Activated T-cell treated with anti-CD3 and anti-CD28 coated beads, Interleukin-2, amount 50 U/mL, for 1 hour (primary cell): ENCODE data around the gene SYT12.
"Not testable (repeated sequence)": the region's sequence is repeated elsewhere in the genome, so short reads cannot be mapped to it uniquely, and the experiment has no call there.

Experiments used
- DNase-seq: peaks from one replicate; pipeline ENCODE4 v3.0.0-alpha.2; 2020

Gene SYT12, protein sequence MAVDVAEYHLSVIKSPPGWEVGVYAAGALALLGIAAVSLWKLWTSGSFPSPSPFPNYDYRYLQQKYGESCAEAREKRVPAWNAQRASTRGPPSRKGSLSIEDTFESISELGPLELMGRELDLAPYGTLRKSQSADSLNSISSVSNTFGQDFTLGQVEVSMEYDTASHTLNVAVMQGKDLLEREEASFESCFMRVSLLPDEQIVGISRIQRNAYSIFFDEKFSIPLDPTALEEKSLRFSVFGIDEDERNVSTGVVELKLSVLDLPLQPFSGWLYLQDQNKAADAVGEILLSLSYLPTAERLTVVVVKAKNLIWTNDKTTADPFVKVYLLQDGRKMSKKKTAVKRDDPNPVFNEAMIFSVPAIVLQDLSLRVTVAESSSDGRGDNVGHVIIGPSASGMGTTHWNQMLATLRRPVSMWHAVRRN

DNA sequence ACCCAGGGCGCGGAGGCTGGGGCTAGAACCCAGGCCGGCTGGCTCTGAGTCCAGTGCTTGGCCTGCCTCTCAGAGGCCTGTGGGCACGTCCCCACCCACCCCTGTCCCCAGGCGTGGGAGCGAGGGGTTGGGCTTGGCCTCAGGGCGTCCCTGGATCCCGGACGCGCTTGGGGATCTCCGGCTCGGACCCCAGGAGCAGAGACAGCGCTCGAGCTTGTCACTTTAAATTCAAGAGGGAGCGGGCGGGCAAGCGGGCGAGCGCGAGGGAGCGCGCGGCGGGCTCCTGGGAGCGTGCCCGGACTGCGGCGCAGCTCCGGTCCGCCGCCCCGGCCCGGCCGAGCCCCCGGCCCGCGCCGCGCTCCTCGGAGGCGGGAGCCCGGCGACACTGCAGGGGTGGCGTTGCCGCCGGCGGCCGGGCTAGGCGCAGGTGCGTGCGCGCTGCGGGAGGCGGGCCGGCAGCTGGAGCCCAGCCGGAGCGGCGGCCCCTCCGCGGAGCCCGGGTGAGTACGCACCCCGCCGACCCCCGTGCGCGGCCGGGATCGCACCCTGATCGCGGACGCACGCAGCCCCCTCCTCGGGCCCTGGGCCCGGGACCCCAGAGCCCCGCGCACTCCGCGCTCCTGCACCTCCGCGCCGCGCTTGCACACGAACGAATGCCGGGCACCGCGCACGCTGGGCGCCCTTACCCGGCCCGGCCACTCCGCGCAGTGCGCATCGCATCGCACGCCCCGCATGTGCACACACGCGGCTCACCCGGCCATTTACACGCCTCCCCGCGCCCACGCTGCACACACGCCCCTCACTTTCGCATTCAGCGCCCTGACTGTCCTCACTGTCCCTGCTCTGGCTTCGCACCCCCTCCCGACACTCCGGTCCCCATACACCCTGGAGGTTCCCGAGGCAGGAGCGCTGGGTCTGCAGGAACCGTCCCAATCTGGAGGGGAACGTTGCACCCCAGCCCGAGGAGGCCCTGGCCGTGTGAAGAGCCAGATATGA lies at the start of gene SYT12:
Gene SYT12 (plus strand): TSS at position 174 of the 996 bp plus-strand sequence. CDS start 7,011 bp downstream, outside the sequence.
- no peak for DNase-seq

DNA sequence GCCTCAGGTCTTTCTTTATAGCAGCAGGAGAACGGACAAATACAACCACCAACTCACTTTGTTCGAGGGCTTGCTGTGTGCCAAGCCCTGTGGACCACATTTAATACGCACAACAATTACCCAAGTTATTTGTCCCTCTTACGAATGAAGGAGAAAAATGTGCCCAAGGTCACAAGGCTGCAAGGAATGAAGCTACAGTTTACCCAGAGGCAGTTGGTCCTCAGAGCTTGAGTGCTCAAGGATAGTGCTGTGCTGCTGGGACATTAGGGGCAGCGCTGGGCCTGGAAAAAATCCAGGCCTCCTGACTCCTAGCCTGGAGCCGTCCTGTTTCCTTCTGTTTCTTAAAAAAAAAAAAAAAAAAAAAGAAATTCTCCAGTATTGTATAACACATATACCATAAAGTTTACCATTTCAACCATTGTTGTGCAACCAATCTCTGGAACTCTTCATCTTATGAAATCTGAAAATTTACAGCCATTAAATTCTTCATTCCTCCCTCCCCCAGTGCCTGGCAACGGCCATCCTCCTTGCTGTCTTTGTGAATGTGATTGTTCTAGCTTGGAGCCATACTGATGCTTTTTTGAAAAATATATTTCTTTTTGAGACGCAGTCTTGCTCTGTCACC lies 48.9 kb upstream of the SYT12 start:
- DNase-seq: no peak

DNA sequence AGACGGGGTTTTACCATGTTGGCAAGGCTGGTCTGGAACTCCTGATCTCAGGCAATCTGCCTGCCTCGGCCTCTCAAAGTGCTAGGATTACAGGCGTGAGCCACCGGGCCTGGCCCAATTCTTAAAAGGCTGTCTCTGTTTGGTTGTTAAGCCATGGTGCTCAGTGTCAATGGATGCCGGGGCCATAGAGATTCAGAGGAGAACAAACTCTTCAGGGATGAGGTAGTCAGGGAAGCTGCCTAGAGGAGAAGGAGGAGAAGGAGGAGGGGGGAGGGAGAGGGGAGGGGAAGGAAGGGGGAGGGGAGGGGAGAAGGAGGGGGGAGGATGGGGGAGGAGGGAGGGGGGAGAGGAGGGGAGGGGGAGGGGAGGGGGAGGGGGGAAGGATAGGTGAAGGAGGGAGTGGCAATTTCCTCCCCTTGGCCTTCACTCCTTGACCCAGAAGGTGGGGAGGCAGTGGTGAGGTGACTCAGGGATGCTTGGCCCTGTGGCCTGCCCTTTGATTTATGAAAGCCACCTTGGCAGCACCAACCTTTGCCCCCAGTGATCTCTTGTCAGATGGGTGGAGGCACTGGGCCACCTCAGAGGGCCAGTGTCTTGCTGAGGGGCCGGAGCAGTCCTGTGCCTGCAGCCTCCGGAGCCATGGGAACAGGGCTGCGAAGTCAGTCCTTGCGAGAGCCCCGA lies 48.1 kb upstream of the SYT12 start, which contains the start of gene C11orf86:
Gene C11orf86 (plus strand): TSS at position 581 of the 681 bp plus-strand sequence. CDS start 59 bp downstream, at position 640.
- DNase-seq: no peak

DNA sequence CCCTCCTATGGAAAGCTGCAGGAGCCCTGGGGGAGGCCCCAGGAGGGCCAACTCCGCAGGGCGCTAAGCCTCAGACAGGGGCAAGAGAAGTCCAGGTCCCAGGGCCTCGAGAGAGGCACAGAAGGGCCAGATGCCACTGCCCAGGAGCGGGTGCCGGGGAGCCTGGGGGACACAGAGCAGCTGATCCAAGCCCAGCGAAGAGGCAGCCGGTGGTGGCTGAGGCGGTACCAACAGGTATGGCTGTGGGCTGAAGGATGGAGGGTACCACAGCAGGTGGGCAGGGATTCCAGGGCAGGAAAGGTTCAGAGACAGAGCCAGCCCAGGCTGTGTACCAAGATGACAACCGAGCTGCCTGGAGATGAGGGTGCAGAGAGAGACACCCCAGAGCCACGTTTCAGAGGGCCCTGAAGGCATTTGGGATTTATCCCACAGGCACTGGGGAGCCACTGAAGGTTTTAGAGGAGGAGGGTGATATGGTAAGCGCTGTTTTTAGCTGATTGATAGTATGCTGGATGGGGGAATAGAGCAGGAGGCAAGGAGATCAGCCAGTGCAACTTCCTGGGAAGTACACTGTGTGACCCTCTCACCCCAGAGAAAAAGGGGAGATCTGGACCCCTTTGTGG lies 47.4 kb upstream of the SYT12 start:
- DNase-seq: no peak

DNA sequence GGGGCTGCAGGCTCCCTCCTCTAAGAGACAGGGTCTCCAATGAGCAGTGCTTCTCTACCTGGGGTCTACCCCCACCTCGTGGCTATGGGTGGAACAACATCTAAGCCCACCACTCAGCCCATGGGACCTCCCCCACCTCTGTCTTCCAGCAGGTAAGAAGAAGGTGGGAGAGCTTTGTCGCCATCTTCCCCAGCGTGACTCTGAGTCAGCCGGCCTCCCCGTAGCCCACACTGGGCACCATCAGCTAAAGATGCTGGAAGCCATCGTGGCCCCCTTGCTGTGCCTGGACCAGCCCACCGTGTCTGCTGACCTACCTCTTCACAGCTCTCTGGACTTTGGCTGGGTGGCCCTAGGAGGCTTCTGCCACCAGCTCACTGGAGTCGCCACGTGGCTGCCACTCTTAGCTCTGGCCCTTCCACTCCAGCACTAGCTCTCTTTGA lies 46.9 kb upstream of the SYT12 start:
- peak; percentile 28 for DNase-seq

DNA sequence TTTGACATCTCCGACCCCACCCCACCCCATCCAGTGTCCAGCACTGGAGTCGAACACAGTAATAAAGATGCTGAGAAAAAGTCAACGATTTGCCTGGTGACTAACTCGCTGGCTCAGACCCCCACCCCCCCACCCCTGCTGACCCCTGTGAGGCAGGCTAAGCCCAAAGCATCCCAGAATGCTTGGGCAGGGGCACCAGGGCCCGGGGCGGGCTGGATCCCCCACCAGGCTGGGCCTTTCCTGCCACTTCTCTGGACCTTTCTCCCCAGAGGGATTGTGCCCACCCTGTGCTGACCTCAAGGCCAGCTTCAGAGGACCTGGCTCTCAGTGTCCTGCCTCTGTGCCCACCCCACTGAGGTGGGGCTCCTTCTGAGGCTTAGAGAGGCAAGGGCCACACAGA lies 46.0 kb upstream of the SYT12 start:
- DNase-seq: no peak

DNA sequence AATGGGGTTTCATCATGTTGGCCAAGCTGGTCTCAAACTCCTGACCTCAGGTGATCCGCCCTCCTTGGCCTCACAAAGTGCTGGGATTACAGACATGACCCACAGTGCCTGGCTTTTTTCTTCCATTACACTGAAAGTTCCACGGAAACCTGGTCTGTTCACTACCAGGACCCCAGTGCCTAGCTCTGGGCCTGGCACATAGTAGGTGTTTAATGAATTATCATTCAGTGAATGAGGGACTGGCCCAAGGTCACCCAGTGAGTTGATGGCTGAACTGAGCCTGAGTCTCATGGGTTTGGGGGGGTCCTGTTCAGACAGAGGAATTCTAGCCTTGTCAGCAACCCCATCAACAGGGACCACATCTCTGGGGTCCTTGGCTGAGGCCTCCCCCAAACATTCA lies 44.7 kb upstream of the SYT12 start:
- DNase-seq: no peak

DNA sequence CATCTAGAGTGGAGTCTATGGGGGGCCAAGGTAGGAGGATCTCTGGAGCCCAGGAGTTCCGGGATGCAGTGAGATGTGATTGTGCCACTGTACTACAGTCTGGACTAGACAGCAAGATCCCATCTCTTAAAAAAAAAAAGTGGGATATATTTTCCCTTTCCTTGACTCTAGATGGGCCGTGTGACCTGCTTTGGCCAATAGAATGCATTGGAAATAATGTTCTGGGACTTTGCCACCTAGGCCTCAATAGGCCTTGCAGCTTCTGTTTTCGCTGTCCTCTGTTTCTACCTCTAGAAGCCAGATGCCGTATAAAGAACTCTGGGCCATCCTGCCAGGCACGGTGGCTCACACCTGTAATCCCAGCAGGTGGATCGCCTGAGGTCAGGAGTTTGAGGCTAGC lies 44.2 kb upstream of the SYT12 start:
- no peak for DNase-seq

DNA sequence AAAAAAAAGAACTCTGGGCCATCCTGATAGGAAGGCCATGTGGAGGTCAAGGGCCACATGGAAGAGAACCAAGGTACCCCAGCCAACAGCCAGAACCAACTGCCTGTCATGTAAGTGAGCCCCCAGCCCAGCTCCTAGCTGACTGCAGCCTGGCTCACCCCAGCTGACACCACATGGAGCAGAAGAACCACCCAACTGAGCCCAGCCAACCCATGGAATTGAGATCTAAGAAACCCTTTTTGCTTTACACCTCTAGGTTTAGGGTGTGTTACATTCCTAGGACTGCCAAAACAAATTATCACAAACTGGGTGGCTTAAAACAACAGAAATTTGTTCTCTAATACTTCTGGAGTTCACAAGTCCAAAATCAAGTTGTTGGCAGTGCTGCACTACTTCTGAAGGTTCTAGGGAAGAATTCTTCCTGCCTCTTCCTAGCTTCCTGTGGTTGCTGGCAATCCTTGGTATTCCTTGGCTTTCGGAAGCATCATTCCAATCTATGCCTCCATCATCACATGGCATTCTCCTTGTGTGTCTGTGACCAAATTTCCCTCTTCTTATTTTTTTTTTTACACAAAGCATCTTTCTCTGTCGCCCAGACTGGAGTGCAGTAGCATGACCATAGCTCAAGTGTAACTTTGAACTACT lies 43.5 kb upstream of the SYT12 start:
- no peak for DNase-seq

DNA sequence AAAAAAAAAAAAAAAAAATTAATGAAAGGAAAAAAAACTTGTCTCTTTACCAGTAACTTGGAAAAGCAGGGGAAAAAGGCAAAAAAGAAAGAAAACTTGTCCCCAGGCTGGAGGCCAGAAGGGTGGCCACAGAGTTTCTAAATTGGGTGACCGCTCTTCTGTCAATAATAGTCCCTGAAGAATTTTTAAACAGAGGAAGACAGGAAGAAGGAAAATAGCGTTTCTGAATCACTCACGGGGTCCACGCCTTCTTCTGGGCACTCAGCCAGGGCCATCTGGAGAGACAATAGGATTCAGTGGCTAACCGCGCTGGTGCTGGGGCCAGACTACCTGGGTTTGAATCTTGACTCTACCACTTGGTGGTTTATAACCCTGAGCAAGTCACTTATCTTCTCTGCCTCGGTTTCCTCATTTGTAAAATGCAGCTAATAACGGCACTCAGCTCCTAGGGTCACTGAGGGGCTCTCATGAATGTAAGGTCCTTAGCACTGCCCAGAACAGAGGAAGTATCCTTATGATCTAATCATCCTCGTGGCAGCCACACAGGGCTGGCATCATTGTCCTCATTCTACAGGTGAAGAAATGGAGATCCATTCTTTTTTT lies 40.9 kb upstream of the SYT12 start:
- DNase-seq: no peak

DNA sequence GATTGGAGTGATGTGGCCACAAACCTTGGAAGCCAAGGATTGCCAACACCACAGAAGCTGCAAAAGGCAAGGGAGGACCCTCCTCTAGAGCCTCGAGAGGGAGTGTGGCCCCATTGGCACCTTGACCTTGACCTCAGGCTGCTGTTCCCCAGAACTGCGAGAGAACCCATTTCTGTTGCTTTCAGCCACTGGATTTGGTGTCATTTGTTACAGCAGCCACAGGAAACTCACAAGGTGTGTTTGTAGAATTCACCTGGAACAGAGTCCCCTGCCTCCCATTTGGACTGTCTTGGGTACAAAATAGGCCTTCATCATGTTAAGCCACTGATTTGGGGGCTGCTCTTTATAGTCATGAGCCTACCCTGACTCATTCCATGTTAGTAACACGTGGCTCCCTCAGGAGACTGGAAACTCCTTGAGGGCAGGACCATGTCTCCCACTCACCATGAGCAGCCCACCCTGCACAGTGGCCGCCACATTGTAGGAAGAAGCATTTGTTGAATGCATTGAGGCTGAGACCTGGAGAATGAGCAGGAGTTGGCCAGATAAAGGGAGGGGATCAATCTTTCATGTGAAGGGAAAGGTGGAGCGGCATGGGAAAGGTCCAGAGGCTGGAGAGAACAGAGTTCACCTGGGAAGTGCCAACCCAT lies 39.5 kb upstream of the SYT12 start:
- DNase-seq: no peak

DNA sequence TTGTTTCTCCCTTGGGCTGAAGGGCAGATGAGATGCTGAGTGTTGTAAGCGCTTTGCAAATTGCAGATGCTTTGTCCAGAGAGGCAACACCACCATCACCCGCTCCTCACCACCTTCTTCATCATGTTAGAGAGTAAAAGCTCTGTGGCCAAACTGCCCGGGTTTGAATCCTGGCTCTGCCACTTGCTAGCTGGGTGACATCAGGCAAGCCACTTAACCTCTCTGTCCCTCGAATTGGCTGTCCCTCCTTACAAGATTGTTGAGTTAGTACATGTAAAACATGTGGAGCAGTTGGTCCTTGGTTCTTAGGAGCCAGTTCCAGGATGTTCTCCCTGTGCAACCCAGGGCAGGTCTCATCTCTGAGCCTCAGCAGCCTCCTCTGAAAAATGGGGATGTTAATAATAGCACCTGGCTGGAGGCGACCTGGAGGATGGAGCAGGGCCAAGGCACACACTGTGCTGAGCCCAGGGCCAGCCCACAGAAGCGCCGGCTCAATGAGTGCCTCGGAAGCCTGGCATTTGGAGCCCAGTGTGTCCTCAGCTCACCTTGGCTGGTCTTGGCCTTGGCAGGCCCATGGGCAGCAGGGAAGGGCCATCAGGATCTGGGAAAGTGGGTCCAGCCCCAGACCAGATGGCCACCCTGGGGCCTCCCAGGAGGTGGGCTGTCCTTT lies 37.3 kb upstream of the SYT12 start:
- no peak for DNase-seq

DNA sequence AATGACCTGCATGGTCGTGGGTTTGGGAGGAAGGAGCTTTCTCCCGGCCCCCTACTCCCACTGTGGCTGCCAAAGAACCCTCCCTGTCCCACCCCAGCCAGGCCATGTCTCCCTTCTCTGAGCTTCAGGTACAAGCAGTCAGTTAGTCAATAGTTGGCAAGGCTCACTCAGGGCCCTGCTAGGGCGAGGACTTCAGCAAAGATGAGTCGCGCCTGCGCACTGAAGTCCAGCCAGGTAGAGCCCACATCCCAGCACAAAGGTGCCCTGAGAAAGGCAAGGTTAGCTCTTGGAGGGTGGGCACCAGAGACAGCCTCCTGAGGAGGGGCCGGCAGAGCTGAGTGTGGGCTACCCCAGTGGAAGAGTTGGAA lies 36.8 kb upstream of the SYT12 start:
- DNase-seq: no peak

DNA sequence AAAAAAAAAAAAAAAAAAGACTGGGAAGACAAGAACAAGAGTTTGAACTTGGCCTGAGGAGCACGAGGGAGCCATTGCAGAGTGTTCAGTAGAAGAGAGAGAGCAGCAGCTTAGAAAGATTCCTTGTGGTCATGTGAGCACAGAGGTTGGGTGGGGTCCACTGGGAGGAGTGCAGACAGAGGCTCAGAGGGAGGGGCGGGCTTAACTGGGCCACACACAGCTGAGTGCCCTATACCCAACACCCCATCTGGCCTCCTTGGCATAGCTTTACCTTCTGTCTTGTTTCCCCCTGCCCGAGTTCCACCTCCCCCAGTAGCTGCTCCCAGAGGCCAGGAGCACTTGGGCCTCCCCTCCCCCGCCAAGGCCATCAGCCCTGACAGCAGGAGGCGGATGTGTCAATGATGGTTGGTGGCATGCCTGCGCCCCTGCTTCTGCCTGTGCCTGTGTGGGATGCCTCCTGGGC lies 35.7 kb upstream of the SYT12 start:
- DNase-seq: no peak

DNA sequence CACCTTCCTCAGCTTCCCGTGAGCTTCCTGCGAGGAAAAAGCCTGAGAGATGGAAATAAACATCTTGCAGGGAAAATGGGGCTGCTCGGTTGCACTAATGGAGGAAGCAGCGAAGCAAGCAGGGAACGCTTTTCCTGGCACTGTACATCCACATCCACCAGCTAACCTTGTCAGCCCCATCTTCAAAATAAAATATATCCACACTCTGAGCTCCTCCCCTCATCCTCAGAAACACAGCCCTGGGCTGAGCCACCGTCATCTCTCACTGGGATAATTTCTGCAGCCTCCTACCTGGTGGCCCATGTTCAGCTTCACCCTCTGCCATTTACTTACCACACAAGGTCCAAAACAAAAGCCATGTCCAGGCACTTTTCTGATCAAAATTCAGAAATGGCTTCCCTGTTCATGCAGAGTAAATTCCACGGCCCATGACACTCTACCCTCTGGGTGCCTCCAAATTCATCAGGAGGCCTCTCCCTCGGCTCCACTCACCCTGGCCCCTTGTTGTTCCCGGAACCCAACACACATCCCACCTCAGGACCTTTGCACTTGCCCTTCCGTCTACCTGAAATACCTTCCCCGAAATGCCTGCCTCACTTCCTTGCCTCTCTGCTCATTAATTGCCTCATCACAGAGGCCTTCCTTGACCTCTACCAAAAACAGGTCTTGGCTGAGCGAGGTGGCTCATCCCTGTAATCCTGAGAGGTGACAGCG lies 34.9 kb upstream of the SYT12 start:
- no peak for DNase-seq

DNA sequence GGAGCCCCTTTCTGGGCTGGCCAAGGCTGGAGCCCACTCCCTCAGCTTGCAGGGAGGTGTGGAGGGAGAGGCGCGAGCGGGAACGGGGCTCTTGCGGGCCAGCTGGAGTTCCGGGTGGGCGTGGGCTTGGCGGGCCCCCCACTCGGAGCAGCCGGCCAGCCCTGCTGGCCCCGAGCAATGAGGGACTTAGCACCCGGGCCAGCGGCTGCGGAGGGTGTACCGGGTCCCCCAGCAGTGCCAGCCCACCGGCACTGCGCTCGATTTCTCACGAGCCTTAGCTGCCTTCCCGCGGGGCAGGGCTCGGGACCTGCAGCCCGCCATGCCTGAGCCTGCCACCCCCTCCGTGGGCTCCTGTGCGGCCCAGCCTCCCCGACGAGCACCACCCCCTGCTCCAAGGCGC lies 34.2 kb upstream of the SYT12 start:
- not testable (repeated sequence) for DNase-seq

DNA sequence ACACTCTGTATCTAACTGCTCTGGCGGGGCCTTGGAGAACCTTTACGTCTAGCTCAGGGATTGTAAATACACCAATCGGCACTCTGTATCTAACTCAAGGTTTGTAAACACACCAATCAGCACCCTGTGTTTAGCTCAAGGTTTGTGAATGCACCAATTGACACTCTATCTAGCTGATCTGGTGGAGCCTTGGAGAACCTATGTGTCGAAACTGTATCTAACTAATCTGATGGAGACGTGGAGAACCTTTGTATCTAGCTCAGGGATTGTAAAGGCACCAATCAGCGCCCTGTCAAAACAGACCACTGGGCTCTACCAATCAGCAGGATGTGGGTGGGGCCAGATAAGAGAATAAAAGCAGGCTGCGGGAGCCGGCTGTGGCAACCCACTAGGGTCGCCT lies 33.6 kb upstream of the SYT12 start:
- DNase-seq: not testable (repeated sequence)

DNA sequence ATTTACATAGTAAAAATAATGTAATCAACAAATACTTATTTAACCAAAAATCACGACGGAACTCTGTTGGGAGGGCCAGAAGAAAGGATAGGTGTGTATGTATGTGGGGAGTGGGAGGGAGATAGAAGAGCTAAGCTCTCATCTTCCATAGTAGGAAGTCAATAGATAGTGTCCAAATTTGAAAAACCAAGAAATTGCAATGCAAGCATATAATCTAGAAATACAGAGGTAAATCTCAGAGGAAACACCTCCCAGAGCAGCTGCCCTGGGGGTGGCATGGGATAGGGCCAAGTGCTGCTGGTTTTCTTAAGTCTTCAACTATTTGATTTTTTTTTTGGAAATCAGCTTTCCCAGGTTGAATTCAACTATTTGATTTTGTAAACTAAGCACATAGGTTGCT lies 30.9 kb upstream of the SYT12 start:
- no peak for DNase-seq

DNA sequence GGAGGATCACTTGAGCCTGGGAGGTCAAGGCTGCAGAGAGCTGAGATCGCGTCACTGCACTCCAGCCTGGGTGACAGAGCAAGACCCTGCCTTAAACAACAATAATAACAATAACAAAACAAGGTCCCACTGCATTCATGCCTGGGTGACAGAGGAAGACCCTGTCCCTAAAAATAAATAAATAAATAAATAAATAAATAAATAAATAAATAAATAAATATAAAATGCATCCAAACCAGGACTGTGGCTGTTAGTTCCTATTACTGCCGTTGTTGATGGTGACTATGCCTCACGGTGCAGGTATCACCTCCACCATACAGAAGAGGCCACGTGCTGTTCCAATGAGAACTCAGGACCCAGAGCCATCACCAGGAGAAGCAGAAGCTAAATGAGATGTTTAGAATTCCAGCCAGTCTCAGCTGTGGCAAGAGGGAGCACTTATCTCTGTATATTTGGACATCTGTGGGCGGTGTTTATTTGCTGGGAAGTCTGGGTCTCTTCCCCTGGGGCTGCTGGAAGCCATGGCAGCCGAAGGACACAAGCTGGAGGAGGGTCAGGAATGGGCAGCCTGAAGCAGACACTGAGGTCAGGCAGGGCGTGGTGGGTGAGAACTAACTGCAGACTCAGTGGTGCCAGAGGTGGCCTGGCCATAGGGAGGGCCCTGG lies 26.2 kb upstream of the SYT12 start:
- no peak for DNase-seq
